HG03280 (cell line): ENCODE measurements around the gene SKIL.
"Not testable (repeated sequence)": the region's sequence is repeated elsewhere in the genome, so short reads cannot be mapped to it uniquely, and the experiment has no call there.

Experiments used
- ATAC-seq: cut with Tn5 transposase; IDR thresholded peaks from one replicate; pipeline ENCODE4 v1.9.1; 2021; ENCODE audit warnings: mild to moderate bottlenecking, moderate library complexity; ENCODE audit not compliant: unreplicated experiment

SKIL gene

DNA sequence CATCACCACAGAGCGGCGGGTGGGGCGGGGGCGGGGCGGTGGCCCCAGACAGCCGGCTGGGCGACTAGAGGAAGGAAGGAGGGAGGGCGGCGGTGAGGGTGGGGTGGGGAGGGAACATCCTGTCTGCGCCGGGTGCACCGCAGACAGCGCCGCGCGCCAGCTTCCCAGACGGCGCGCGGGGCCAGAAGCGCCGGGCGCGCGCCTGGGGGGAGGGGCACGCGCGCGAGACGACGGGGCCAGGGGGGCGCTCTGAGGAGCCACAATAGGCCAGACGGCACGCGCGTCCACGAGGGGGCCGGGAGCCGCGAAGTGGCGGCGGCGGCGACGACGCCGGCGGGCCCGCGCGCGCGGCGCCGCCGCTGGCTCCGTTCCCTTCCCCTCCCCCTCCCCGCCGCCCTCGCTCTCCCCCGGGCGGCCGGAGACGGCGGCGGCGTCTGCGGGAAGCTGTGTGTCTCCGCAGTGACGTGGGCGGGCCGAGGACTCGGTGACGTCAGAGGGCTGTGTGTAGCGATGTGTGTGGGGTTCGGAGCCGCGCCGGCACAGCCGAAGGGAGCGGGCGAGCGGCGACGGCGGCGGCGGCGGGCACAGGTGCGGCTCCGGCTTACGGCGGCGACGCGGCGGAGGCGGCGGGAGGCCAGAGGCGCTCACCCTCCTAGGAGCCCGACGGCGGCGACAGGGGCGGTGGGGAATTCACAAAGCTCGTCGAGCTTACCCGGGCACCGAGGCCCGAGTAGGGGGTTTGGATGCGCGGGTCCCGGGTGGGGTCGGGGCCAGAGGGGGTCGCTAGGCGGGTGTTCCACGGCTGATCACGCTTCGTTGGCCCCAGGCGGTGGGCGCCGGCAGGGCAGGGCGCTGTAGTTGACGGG is at the start of gene SKIL:
Gene SKIL, plus strand, starts transcription at position 540 of the 866 bp plus-strand sequence. CDS start 2,617 bp downstream, outside the sequence.
- ATAC-seq = peak; percentile 68

GRCh38 chr3:170309046-170309445 is 48.5 kb upstream of the SKIL start:
- no peak for ATAC-seq

DNA sequence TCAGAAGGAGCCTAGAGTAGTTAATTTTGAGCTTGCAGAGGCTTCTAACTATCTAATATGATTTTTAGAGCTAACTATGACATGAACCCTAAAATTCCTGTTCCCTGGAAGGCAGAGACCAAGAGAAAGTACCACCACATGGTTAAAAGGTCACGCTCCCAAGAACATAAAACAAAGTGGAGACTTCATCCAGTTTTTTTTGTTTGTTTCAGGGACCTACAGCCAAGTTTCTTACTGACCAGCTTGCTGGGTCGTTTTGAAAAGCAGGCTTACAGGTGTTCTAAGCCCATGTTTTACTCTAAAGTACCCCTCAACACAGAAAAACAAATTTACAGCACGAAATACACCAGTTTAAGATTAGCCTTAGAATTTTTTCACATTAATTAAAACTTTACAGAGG is 39.6 kb upstream of the SKIL start:
- ATAC-seq = no peak

GRCh38 chr3:170320461-170321121 is 36.9 kb upstream of the SKIL start:
- no peak for ATAC-seq

DNA sequence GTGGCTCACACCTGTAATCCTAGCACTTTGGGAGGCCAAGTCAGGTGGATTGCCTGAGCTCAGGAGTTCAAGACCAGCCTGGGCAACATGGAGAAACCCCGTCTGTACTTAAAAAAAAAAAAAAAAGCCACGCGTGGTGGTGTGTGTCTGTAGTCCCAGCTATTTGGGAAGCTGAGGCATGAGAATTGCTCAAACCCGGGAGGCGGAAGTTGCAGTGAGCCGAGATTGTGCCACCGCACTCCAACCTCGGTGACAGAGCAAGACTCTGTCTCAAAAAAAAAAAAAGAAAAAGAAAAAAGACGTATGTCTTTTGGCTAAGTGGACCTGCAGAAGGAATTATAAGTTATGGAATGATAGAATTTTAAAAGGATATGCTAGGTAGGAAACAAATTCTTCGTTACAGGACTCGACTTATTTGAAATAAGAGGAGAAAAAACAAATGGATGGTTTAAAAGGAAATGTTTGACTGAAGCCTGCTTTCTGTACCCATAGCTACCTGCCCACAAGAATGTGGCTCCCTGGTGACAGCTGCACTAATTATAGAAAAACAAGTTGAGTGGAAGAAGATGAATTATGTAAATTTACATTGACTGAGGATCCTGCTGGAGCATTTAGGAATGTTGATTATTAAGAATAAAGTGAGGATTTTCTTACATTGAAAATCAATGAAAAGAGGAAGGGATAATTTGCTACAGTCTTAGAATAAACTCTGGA is 36.0 kb upstream of the SKIL start:
- no peak for ATAC-seq

DNA sequence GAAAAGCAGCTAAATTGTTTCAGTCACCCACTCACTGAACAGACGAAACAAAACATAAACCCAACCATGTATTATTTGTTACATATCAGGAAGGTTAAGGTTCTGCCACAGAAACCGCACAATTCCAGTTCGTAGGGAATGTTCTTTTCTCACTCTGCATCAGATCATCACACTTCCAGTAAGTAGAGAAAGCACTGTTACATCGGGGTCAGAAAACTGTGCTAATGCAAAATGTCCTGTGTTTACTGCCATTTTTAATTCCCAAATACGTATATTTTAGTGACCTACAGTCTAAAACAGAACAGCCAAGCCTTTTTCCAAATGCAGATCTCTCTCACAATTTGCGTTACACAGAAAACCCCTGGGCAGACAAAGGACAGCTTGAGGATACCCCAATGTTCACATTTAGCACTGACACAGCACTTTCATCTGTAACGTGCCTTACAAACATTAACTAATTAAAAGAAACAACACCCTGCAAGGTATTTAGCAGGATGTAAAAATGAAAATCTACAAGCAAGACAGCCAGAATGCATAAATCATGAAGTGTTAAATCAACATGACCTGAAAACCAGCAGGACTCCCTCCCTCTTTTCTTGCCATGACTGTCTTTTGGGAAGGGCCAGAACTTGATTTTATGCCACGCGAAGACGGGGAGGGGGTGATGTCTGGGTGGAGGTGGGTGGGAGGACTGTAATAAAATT is 34.8 kb upstream of the SKIL start:
- no peak for ATAC-seq

- no peak for ATAC-seq
Observed at GRCh38 chr3:170323331-170323730, 34.2 kb upstream of the SKIL start.

GRCh38 chr3:170324962-170325361 is 32.6 kb upstream of the SKIL start:
- ATAC-seq = no peak

DNA sequence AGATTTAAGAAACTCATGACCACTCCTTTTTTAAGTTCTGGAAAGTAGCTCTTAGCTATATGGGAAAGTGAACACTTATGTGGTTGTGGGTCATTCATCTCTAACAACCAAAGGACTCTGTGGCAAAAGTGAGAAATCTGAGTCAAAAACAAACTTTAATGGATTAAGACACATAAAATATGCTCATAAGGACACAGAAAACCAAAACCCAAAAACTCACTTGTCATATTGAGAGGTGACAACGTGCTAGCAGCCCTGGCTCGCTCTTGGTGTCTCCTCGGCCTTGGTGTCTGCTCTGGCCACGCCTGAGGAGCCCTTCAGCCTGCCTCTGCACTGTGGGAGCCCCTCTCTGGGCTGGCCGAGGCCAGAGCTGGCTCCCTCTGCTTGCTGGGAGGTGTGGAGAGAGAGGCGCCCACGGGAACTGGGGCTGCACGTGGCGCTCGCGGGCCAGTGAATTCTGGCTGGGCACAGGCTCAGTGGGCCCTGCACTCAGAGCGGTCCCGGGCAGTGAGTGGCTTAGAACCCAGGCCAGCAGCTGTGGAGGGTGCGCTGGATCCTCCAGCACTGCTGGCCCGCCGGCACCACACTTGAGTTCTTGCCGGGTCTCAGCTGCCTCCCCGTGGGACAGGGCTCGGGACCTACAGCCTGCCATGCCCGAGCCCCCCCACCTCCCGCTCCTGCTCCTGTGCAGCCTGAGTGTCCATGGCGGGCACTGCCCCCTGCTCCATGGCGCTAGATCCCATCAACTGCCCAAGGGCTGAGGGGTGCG is 30.3 kb upstream of the SKIL start:
- no peak for ATAC-seq

DNA sequence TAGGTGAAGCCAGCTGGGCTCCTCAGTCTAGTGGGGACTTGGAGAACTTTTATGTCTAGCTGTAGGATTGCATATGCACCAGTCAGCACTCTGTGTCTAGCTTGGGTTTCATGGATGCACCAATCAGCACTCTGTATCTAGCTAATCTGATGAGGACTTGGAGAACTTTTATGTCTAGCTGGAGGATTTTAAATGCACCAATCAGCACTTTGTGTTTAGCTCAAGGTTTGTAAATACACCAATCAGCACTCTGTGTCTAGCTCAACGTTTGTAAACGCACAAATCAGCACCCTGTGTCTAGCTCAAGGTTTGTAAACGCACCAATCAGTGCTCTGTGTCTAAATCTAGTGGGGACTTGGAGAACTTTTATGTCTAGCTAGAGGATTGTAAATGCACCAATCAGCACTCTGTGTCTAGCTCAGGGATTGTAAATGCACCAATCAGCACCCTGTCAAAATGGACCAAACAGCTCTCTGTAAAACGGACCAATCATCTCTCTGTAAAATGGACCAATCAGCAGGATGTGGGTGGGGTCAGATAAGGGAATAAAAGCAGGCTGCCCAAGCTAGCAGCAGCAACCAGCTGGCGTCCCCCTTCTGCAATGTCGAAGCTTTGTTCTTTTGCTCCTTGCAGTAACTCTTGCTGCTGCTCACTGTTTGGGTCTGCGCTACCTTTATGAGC is 29.5 kb upstream of the SKIL start:
- not testable (repeated sequence) for ATAC-seq

DNA sequence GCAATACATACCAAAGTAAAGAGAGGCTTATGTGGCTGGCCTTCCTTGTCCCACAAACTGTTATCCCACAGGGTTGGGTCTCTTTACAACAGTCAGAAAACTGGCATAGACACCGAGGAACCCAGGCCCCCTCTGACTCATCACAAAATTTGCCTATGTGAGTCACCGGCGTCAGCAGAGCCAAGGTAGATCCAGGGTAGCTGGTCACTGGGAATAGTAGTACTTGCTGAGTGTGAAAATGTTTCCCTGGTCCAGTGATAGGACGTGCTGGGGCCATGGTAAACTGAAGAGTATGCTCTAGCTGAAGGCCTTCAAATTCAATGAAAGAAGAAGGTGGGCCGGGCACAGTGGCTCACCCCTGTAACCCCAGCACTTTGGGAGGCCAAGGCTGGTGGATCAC is 27.1 kb upstream of the SKIL start:
- ATAC-seq = no peak

GRCh38 chr3:170331143-170331542 is 26.4 kb upstream of the SKIL start:
- ATAC-seq = no peak

DNA sequence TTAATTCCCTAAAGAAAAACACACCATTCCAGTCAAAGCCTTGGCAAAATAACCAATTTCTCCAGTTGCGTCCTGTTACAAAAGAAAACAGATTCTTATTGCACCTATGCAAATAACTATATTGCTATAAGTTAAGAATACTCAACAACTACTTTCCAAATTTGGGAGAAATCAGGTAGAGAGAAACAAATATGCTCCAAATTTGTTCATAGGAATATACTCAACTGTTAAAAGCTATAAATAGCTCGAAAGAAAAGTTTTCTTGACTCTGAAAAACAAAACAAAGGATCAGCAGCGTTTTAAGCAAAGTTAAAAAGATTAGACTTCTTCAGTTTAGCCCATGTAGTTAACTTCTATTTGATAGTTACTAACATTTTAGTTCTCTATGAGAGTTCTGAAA is 20.1 kb upstream of the SKIL start:
- no peak for ATAC-seq

- no peak for ATAC-seq
Observed at GRCh38 chr3:170338690-170339340, 18.7 kb upstream of the SKIL start.

DNA sequence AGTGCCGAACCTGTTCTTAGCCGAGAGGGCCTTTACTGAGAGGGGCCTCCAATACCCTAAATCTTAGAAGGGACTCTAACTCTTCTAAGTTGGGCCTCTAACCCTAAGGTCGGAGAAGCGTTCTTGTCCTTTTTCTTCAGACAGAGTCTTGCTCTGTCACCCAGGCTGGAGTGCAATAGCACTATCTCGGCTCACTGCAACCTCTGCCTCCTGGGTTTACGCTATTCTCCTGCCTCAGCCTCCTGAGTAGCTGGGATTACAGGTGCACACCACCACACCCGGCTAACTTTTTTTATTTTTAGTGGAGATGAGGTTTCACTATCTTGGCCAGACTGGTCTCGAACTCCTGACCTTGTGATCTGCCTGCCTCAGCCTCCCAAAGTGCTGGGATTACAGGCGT is 15.2 kb upstream of the SKIL start:
- not testable (repeated sequence) for ATAC-seq

DNA sequence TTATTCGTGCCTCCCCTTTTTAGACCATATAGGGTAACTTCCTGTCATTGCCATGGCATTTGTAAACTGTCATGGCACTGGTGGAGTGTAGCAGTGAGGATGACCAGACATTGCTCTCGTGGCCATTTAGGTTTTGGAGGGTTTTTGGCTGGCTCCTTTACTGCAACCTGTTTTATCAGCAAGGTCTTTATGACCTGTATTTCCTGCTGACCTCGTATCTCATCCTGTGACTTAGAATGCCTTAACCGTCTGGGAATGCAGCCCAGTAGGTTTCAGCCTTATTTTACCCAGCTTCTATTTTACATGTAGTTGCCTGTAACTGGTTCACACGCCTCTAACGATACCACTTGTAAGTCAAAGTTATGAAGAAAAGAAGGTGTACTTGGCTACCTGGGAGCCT is 13.7 kb upstream of the SKIL start:
- ATAC-seq = not testable (repeated sequence)

- no peak for ATAC-seq
Observed at GRCh38 chr3:170344971-170345370, 12.5 kb upstream of the SKIL start.

DNA sequence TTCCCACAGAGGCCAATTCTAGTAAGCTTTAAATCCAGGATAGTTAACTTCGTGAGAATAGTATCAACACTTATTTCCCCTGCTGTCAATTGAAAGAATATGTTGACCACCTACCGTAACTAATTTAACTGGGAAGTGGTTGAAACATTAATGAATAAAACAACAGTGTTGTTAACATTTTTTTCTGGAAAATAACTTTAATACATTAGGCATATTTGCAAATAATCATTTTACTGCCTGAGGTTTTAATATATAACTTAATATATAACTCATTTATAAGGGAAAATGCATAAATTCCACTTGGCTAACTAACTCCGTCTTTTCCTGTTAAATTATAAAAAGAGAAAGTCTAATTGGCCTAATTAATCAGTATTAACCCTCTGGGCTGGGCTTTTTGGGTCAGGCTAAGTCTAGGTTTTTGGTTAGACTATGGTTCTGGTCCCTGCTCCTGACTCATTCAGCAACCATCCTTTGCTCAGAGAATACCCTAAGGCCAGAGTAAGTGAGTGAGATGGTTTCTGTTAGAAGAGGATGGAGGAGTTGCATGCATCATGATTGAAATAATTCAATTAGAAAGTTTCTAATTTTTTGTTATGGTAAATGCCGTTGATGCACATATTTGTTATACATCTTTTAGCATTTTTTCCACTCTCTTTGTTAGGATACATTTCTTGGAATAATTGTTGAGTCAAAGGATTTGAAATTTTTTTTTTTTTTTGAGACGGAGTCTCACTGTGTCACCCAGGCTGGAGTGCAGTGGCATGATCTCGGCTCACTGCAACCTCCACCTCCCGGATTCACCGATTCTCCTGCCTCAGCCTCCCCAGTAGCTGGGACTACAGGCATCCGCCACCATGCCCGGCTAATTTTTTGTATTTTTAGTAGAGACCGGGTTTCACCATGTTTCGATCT is 10.8 kb upstream of the SKIL start:
- no peak for ATAC-seq
